ENCODE measurements around the gene NAPG.
A peak's percentile ranks its signal among the peaks of the same experiment; 100 is the strongest.

Gene NAPG

GRCh38 chr18:10482363-10482984 lies 43.4 kb upstream of the NAPG start:
- no peak overlapping the region for H3K4me3 ChIP-seq (ENCODE audit: low read depth, low read length)
- DNase-seq (ENCODE audit: low read depth) = peak; percentile 7
- TF ChIP-seq MAX (IDR thresholded peaks at IDR 0.05; ENCODE audit: low read depth, low read length) (no peak), MYC (IDR thresholded peaks at IDR 0.05; ENCODE audit: low read depth, low read length) (no peak), POLR2A (IDR thresholded peaks at IDR 0.05; ENCODE audit: extremely low read depth, insufficient read length) (no peak)
- TF ChIP-seq, protein P1, sequence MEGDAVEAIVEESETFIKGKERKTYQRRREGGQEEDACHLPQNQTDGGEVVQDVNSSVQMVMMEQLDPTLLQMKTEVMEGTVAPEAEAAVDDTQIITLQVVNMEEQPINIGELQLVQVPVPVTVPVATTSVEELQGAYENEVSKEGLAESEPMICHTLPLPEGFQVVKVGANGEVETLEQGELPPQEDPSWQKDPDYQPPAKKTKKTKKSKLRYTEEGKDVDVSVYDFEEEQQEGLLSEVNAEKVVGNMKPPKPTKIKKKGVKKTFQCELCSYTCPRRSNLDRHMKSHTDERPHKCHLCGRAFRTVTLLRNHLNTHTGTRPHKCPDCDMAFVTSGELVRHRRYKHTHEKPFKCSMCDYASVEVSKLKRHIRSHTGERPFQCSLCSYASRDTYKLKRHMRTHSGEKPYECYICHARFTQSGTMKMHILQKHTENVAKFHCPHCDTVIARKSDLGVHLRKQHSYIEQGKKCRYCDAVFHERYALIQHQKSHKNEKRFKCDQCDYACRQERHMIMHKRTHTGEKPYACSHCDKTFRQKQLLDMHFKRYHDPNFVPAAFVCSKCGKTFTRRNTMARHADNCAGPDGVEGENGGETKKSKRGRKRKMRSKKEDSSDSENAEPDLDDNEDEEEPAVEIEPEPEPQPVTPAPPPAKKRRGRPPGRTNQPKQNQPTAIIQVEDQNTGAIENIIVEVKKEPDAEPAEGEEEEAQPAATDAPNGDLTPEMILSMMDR (IDR thresholded peaks at IDR 0.05; ENCODE audit: low read depth, low read length) = no peak

- DNase-seq (ENCODE audit: low read depth) = peak; percentile 79
- no peak for TF ChIP-seq POLR2A (IDR thresholded peaks at IDR 0.05; ENCODE audit: extremely low read depth, insufficient read length)
- TF ChIP-seq, protein P1 (IDR thresholded peaks at IDR 0.05; ENCODE audit: low read depth, low read length) = no peak
- TF ChIP-seq MYC (IDR thresholded peaks at IDR 0.05; ENCODE audit: low read depth, low read length) = no peak
- TF ChIP-seq MAX (IDR thresholded peaks at IDR 0.05; ENCODE audit: low read depth, low read length) = no peak
- no peak overlapping the region for H3K4me3 ChIP-seq (ENCODE audit: low read depth, low read length)
These were observed 42.6 kb upstream of the NAPG start for GRCh38 chr18:10482985-10483949.

- DNase-seq (ENCODE audit: low read depth) = no peak
- no peak for TF ChIP-seq MAX (IDR thresholded peaks at IDR 0.05; ENCODE audit: low read depth, low read length)
- no peak for TF ChIP-seq POLR2A (IDR thresholded peaks at IDR 0.05; ENCODE audit: extremely low read depth, insufficient read length)
These were observed 40.4 kb upstream of the NAPG start for GRCh38 chr18:10485475-10485874.

DNA sequence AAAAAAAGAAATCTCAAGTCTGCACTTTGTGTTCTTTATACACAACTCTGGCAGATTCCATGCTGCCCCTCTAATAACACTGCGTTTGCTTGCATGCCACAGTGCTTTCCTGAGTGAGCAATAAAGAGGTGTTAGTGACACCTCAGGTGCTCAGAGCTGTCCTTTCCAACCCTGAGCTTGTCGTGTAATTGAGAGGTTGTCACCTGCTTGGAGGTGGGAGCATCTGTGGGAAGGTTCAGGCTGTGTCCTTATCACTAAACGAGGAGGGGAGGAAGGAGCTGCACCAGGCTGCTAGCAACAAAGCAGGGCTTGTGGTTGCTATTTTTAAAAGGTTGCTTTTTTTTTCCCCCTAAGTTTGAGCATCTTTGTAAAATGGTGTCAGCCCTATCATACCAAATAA lies 39.5 kb upstream of the NAPG start:
- TF ChIP-seq MYC (IDR thresholded peaks at IDR 0.05; ENCODE audit: low read depth, low read length) = no peak
- TF ChIP-seq, protein P1 (IDR thresholded peaks at IDR 0.05; ENCODE audit: low read depth, low read length) = no peak
- no peak for TF ChIP-seq MAX (IDR thresholded peaks at IDR 0.05; ENCODE audit: low read depth, low read length)
- no peak for TF ChIP-seq POLR2A (IDR thresholded peaks at IDR 0.05; ENCODE audit: extremely low read depth, insufficient read length)
- no peak for DNase-seq (ENCODE audit: low read depth)
- H3K4me3 ChIP-seq (ENCODE audit: low read depth, low read length) = no peak overlapping the region

More at GRCh38 chr18:10485475-10485874, 40.4 kb upstream of the NAPG start:
- no peak overlapping the region for H3K4me3 ChIP-seq (ENCODE audit: low read depth, low read length)

DNA sequence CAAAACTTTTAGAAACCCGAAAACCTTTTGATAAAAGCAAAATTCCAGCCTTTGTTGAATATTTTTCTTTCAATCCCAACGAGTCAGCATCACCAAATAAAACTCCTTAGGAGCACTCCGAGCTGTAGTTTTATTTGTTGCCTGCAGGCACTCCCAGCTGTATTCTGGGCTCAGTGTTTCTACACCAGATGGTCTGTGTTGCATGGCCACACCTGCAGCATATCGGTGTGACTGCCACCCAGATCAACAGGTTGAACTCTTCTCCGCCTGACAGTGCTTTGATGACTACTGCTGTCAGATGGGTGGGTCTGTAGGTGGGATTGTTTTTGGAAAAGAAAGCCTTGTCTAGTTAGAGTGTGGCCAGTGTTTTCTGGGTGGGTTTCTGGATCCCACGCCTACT lies 38.7 kb upstream of the NAPG start:
- TF ChIP-seq POLR2A (IDR thresholded peaks at IDR 0.05; ENCODE audit: extremely low read depth, insufficient read length) (no peak), MAX (IDR thresholded peaks at IDR 0.05; ENCODE audit: low read depth, low read length) (no peak), MYC (IDR thresholded peaks at IDR 0.05; ENCODE audit: low read depth, low read length) (no peak)
- TF ChIP-seq, protein P1 (IDR thresholded peaks at IDR 0.05; ENCODE audit: low read depth, low read length) = no peak
- DNase-seq (ENCODE audit: low read depth) = no peak
- H3K4me3 ChIP-seq (ENCODE audit: low read depth, low read length) = no peak overlapping the region

DNA sequence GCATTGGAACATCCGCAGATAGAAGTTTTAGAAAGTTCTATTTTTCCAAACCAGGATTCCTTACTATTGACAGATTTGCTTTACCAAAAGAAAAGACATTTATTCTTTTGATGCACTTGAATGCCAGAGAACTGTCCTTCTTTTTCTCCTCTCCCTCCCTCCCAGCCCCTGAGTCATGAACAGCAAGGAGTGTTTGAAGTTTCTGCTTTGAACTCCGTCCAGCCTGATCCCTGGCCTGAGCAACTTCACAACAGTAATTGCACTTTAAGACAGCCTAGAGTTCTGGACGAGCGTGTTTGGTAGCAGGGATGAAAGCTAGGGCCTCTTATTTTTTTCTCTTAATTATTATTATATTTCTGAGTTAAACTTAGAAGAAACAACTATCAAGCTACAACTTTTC lies 37.8 kb upstream of the NAPG start:
- DNase-seq (ENCODE audit: low read depth) = no peak
- TF ChIP-seq, protein P1 (IDR thresholded peaks at IDR 0.05; ENCODE audit: low read depth, low read length) = no peak
- TF ChIP-seq MYC (IDR thresholded peaks at IDR 0.05; ENCODE audit: low read depth, low read length) (no peak), POLR2A (IDR thresholded peaks at IDR 0.05; ENCODE audit: extremely low read depth, insufficient read length) (no peak), MAX (IDR thresholded peaks at IDR 0.05; ENCODE audit: low read depth, low read length) (no peak)
- no peak overlapping the region for H3K4me3 ChIP-seq (ENCODE audit: low read depth, low read length)
